GM19455 (cell line): ENCODE data around the gene SGIP1.
"Not testable (repeated sequence)": the region's sequence is repeated elsewhere in the genome, so short reads cannot be mapped to it uniquely, and the experiment has no call there.

Experiments
- ATAC-seq: cut with Tn5 transposase; IDR thresholded peaks from one replicate; pipeline ENCODE4 v1.9.1; 2021; ENCODE audit not compliant: unreplicated experiment

Gene SGIP1

GRCh38 chr1:66728021-66728420, 194.1 kb downstream of the SGIP1 start:
- no peak for ATAC-seq

- ATAC-seq: not testable (repeated sequence)
These were observed 194.8 kb downstream of the SGIP1 start for GRCh38 chr1:66728716-66729115.

- ATAC-seq: no peak
These were observed 195.2 kb downstream of the SGIP1 start for GRCh38 chr1:66729119-66729518.

GRCh38 chr1:66729523-66729922, 195.6 kb downstream of the SGIP1 start:
- ATAC-seq: no peak

- no peak for ATAC-seq
These were observed 196.5 kb downstream of the SGIP1 start for GRCh38 chr1:66730462-66730861.

GRCh38 chr1:66731170-66731865, 197.4 kb downstream of the SGIP1 start:
- ATAC-seq: no peak

GRCh38 chr1:66732407-66733166, 198.6 kb downstream of the SGIP1 start:
- no peak for ATAC-seq

GRCh38 chr1:66733348-66734017, 199.5 kb downstream of the SGIP1 start:
- ATAC-seq: no peak

- not testable (repeated sequence) for ATAC-seq
These were observed 200.6 kb downstream of the SGIP1 start for GRCh38 chr1:66734531-66734930.

- ATAC-seq: no peak
These were observed 203.9 kb downstream of the SGIP1 start for GRCh38 chr1:66737836-66738235.

GRCh38 chr1:66739401-66740157, 205.6 kb downstream of the SGIP1 start:
- ATAC-seq: no peak

GRCh38 chr1:66745451-66745850, 211.5 kb downstream of the SGIP1 start:
- no peak for ATAC-seq

- no peak for ATAC-seq
These were observed 213.5 kb downstream of the SGIP1 start for GRCh38 chr1:66747501-66747900.

- no peak for ATAC-seq
These were observed 216.6 kb downstream of the SGIP1 start for GRCh38 chr1:66750577-66750976.

- no peak for ATAC-seq
These were observed 217.2 kb downstream of the SGIP1 start for GRCh38 chr1:66751160-66751559.

GRCh38 chr1:66752000-66752592, 218.1 kb downstream of the SGIP1 start, which contains the start of gene DYNLT5:
TSS of gene DYNLT5 (plus strand) at chr1:66752459. CDS start at chr1:66754659, 2,200 bp downstream.
- ATAC-seq: no peak

GRCh38 chr1:66752671-66753371, 218.9 kb downstream of the SGIP1 start:
- no peak for ATAC-seq

- ATAC-seq: peak; percentile 36
These were observed 223.8 kb downstream of the SGIP1 start for GRCh38 chr1:66757722-66758240.

GRCh38 chr1:66758241-66758755, 224.3 kb downstream of the SGIP1 start:
- ATAC-seq: peak; percentile 99

- ATAC-seq: no peak
These were observed 226.6 kb downstream of the SGIP1 start for GRCh38 chr1:66760506-66760905.
